NCI-H748 treated with DMSO at 0.1 percent for 48 hours (cell line): Measurements from ENCODE around the gene SLC38A1.
A peak's percentile ranks its signal among the peaks of the same experiment; 100 is the strongest.
"Not testable (repeated sequence)": the region's sequence is repeated elsewhere in the genome, so short reads cannot be mapped to it uniquely, and the experiment has no call there.

Experiments
- DNase-seq: peaks from one replicate; lab custom pipeline; 2025; lab: John Stamatoyannopoulos, UW

The SLC38A1 gene

DNA sequence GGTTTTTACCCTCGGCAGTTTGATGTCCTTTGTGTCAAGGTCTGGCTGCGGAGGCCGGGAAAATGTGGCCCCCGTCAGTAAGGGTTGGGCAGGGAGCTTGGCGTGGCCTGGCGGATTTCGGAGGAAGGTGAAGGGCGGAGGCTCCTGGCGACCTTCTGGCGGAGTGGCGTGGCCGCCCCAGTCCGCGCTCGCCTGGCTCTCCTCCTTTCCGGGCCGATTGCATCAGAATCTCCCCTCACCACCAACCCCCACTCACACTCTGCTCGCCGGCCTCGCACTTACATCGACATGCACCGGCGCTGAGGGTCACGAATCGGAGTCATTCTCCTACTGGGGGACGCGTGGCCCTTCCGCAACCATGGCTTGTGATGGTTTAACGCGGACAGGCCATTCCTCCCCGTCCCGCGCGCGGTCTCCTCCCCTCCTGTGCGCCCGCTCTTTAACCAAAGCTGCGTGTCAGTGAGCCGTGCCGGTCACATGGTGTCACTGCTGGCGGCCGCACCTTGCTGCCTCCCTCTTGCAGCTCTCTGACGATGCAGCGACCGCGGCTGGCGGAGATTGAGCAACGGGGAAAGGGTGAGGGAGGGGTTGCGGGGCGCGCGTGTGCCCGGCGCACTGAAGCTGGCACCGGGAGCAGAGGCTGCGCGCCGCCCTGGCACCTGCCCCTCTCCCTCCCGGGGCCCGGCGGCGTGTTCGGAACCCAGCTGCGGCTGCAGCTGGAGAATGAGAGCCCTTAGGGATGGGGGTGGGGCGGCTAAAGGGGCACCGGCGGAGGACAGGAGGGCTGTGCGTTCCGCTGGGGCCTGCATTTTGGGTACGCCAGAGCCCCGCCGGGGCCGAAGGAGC is at the start of gene SLC38A1:
Gene SLC38A1, minus strand, starts transcription at position 461 of the 846 bp plus-strand sequence. CDS start 29,243 bp downstream, outside the sequence.
- peak; percentile 74 for DNase-seq

DNA sequence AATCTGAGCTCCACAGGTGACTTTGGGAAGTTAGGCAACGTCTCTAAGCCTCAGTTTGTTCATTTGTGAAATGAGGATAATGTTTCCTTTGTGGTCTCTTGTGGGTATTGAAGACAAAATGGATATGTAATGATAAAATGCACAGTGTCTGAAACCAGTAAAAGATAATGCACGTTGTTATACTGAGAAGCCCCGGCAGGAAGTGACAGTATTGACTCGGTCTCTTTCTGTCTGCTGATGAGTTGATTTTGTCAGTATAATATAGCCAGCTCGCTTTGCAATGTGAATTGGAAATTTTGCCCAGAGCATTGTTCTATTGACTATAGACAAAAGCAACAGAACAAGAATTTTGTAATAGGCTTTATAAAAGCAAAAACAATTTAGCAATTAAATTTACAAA is 49.2 kb upstream of the SLC38A1 start:
- DNase-seq = no peak

GRCh38 chr12:46304070-46304469 is 35.2 kb upstream of the SLC38A1 start:
- DNase-seq = no peak

GRCh38 chr12:46303039-46303666 is 34.3 kb upstream of the SLC38A1 start:
- DNase-seq = no peak

- no peak for DNase-seq
Measured at GRCh38 chr12:46300910-46301309, 32.1 kb upstream of the SLC38A1 start.

GRCh38 chr12:46299851-46300250 is 31.0 kb upstream of the SLC38A1 start:
- DNase-seq = peak; percentile 14

GRCh38 chr12:46298261-46298660 is 29.4 kb upstream of the SLC38A1 start:
- no peak for DNase-seq

DNA sequence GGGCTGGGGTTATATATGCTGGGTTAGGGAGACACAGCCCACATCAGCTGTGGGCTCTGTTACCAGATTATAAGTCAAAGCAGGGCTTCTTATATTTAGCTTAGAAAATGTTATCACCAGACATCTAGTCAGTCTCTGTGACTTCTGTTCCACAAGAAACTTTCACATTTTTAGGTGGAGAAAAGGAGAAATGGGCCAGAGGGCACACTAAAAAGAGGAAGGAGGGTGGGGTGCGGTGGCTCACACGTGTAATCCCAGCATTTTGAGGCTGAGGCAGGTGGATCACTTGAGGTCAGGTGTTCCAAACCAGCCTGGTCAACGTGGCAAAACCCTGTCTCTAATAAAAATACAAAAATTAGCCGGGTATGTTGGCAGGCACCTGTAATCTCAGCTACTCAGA is 28.0 kb upstream of the SLC38A1 start:
- DNase-seq = no peak

GRCh38 chr12:46292754-46293402 is 24.0 kb upstream of the SLC38A1 start:
- no peak for DNase-seq

DNA sequence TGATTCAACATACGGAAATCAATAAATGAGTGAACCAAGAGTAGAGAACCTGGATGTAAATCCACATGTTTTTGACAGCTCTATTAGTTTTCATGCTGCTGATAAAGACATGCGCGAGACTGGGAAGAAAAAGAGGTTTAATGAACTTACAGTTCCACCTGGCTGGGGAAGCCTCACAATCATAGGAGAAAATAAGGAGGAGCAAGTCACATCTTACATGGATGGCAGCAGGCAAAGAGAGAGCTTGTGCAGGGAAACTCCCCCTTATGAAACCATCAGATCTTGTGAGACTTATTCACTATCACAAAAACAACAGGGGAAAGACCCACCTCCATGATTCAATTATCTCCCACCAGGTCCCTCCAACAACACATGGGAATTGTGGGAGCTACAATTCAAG is 23.1 kb upstream of the SLC38A1 start:
- not testable (repeated sequence) for DNase-seq

DNA sequence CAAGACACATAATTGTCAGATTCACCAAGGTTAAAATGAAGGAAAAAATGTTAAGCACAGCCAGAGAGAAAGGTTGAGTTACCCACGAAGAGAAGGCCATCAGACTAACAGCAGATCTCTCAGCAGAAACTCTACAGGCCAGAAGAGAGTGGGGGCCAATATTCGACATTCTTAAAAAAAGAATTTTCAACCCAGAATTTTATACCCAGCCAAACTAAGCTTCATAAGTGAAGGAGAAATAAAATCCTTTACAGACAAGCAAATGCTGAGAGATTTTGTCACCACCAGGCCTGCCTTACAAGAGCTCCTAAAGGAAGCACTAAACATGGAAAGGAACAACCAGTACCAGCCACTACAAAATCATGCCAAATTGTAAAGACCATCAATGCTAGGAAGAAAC is 16.3 kb upstream of the SLC38A1 start:
- DNase-seq = not testable (repeated sequence)

DNA sequence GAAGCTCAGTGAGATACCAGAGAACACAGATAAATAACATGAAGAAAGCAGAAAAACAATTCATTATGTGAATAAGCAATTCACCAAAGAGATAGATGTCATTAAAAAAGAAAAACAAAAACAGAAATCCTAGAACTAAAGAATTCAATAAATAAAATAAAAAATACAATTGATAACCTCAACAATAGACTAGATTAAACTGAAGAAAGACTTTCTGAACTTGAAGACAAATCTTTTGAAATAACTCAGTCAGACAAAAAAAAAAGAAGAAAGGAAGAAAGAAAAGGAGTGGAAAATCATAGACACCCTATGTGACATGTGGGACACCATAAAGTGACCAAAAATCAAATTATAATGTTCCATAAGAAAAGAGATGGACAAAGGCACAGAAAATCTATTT is 14.0 kb upstream of the SLC38A1 start:
- DNase-seq = no peak

- DNase-seq = no peak
Measured at GRCh38 chr12:46276756-46277155, 7.9 kb upstream of the SLC38A1 start.

GRCh38 chr12:46271863-46272262 is 3.0 kb upstream of the SLC38A1 start:
- no peak for DNase-seq

- peak; percentile 15 for DNase-seq
Measured at GRCh38 chr12:46269429-46270241, 792 bp upstream of the SLC38A1 start.

DNA sequence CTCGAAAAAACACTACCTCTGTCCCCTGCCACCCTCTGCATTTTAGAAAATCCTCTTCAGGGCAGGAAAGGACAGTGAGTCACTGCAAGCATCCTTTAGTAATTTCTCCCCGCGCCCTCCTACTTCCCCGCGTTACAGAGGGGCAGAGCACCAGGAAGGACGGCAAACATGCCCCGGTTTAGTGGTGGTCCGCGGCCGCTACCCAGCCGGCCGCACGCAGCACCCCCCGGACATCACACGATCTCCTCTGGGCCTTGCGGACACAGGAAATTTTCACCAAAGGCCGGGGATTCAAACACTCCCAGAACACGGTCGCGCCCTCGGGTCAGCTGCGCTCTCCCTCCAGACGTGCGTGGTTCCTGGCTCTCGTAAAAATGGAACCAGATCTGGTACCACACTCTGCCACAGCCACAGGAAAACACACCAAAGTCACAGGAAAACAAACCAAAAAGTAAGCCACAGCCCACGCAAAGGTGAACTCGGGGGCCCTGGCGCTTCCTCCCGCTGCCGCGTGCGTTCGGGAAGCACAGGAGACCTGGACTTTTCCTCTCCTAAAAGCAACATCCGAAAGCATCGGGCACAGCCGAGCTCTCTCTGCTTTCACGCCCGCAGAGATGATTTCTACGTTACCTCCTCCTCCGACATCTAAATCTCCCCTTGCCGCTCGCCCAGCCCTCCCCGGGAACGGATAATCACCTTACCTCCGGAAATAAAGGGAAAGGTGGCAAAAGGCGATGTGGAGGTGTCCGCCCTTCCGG is 839 bp downstream of the SLC38A1 start:
- peak; percentile 21 for DNase-seq

- DNase-seq = peak; percentile 40
Measured at GRCh38 chr12:46267575-46267824, 1.3 kb downstream of the SLC38A1 start.

GRCh38 chr12:46266869-46267574 is 1.8 kb downstream of the SLC38A1 start:
- peak; percentile 40 for DNase-seq

DNA sequence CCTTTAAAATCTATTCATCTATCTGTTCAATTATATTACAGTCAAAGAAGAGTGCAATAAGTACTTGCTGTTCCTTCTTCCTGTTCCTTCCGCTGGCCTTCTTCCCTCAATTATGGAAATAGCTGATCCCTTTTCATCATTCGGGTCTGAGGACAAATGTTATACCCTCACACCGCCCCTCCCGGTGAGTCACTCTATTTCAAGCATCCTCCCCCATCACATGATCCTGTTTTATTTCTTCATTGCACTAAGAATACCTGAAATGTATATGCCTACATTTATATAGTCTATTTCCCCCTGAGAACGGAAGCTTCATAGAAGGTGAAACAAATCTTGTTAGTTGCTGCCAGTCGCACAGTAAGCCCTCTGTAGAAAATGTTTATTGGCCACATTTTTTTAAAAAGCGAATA is 2.5 kb downstream of the SLC38A1 start:
- DNase-seq = peak; percentile 34

GRCh38 chr12:46265734-46266133 is 3.1 kb downstream of the SLC38A1 start:
- DNase-seq = no peak

GRCh38 chr12:46265102-46265501 is 3.7 kb downstream of the SLC38A1 start:
- DNase-seq = no peak
